ENCODE measurements around the gene GRIK4.

GRIK4 gene

DNA sequence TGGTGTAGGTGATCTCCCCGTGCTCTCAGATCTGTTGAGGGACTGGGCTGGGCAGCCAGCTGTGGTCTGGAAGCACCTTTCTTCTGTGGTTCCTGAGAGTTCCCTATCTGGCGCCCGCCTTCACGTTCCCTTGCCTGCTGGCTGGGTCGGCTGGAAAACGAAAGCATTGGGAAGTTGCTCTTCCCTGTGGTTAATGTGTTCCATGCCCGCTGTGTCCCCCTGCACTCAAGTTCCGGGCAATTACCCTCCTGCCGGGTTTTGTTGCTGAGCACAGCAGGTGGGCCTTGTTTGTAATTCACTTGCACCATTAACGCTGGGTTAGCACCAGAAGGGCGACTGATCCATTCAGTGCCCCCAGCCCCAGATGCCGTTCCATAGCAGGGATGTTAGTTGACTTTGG lies 134.1 kb downstream of the GRIK4 start:
- no peak for DNase-seq

DNA sequence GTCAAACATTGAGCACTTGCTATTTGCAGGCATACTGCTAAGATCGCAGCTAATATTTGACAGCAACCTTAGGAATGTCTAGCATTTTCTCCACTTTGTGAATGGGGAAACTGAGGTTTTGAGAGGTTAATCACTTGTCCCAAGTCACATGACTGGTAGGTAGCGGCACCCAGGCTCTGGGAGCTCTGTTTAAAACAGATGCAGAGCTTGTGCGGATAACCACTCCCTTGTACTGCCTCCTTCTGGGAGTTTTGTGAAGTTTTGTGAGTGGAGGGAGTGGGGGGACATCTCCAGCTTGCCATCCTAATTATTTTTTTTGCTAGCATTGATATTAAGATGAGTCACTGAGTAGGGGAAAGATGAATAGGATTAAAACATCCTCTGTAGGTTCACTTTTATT lies 134.7 kb downstream of the GRIK4 start:
- no peak for DNase-seq

DNA sequence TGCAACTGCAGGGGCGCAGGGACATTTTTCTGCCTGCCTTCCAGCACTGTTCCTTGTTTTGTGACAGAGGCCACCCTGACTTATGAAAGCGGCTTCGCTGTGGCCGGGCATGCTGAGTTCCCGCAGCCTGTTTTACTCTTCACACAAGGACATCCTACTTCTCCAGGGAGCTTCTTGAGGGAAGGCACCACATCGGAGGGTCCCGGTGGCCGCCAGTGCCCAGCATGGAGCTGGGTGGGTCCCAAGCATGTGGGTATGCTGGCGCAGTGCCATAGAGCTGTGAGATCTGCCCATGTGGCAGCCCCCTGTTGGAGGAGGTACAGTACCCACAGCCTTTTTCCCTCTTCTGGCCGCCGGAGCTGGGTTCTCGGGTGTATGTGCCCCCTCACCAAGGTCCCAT lies 136.1 kb downstream of the GRIK4 start:
- DNase-seq, result no peak

DNA sequence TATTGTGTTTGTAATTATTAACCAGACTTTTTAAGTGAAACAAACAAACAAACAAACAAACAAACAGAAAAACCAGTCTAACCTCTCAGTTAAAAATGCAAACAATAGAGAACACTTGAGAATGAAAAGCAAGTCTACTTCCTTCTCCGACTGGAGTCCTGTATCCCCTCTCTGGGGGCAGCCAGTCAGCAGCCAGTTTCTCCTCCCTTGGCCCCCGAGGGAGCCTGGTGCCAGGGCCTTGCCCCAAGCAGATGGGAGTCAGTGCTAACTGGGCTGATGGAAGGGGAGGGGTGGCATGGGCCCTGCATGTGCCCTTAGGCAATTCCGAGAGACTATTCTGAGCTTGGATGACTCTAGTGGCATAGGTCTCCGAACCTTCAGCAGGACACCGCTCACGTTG lies 137.2 kb downstream of the GRIK4 start:
- DNase-seq, result no peak

DNA sequence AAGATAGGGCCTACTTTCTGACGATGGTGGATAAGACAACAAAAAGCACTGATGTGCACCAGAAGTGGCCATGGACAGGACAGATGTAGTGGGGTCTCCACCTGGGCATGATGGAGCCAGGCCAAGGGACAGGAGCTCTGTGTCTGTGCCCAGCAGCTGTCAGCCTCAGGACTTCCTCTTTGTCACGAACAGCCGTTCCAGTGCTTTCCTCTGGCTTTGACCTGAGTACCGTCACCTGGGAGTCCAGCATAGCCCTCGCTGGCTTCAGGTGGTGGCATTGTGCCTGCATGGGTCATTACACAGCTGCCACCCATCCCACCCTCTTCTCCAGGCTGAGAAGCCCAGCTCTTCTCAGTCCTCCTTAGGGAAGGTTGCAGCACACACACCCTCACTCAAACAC lies 137.8 kb downstream of the GRIK4 start:
- DNase-seq, result no peak

DNA sequence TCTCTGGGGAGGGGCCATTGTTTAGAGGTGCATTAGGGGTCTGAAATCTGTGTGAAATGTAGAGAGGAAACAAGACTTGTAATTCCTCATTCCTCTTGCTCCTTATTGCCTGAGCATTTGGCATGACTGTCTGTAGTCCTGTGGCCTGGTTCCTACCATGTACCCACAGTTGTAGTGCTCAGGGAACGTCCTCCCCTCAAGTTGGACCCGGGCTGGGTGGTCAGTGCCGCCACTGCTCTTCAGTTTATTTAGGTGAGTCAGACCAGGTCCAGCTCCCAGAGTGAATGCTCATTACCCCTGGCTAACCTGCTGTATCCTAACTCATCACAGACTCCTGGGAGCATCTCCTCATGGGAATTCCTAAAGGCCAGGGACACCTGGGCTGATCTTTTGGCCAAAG lies 139.8 kb downstream of the GRIK4 start:
- DNase-seq, result no peak

DNA sequence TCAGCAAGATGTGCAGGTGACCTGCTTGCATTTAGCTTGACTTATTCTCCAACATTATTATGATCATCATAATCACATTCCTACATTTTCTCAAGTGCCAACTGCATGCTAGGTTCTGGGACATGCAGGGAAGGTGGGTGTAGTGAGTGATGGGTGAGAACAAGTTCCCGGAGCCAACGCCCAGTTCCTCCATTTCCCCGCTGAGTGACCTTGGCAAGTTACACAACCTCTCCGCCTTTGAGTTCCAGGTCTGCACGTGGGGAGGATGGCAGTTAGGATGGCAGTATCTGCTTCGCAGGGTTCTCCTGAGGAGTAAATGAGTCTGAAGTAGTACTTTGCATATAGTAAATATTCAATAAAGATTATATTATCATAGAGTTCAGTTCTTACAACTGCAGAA lies 140.3 kb downstream of the GRIK4 start:
- no peak for DNase-seq

GRCh38 chr11:120652705-120653335 lies 141.3 kb downstream of the GRIK4 start:
- no peak for DNase-seq

- no peak for DNase-seq
Observed at GRCh38 chr11:120655589-120655988, 144.0 kb downstream of the GRIK4 start.

DNA sequence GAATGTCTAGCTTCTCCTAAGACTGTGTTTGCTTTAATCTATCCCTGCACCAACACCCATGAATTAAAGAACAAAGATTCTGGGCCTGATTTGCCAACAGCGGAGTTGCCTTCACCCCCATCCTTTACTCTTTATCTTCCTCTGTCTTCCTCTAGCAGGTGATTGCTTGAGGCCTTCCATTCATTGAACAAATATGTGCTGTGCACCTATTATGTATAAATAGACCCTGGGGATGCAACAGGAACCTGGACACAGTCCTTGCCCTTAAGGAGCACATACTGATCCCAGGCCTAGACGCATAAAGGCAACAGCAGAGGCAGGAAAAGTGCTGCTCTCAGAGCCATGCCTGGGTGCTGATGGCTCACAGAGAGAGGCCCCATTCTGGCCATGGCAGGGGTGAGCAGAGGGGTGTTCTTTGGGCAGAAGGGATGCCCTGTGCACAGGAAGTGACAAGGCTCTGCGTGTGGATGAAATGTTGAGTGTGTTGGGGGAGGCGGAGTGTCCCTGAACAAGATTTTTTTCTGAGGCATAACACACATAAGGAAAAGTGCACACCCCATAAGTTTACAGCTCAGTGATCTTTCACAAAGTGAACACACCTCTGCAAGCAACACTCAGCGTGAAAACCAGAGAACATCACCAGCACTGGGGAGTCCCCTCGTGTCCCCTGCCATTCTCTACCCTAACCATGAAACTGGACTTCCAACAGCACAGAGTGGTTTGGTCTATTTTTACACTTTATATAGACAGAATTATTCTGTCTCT lies 145.9 kb downstream of the GRIK4 start:
- DNase-seq, result no peak

DNA sequence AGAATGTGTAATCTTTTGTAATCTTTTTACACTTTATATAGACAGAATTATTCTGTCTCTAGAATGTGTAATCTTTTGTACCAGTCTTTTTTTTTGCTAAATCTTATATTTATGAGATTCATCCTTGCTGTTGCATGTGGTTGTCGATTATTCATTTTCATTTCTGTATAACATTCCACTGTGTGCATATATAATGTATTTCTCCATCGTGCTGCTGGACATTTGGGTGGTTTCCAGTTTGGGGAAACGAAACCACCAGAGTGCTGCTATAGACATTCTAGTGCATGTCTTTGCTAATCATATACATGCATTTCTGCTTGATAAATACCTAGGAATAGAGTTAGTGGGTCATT lies 146.5 kb downstream of the GRIK4 start:
- DNase-seq, result no peak

DNA sequence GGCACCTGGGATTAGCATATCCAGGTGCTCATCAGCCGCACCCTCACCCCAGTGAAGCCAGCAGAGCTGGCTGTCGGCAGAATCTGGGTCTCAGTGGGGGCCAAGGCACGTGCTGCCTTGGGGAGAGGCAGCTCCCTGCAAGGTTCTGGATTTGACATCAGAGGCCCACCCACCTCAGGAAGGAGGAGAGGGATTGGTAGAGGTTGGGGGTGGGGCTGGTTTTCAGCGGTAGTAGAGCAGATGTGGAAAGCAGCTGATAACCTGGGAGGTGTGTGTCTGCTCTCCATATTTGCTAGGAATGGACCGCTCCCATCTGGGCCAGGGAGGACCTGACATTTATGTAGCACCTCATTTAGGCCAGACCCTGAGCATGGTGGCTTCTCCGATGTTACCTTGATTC lies 147.5 kb downstream of the GRIK4 start:
- DNase-seq, result no peak

- peak in 1 of 4 experiments; percentile 4 for DNase-seq
Observed at GRCh38 chr11:120660024-120660565, 148.5 kb downstream of the GRIK4 start.

DNA sequence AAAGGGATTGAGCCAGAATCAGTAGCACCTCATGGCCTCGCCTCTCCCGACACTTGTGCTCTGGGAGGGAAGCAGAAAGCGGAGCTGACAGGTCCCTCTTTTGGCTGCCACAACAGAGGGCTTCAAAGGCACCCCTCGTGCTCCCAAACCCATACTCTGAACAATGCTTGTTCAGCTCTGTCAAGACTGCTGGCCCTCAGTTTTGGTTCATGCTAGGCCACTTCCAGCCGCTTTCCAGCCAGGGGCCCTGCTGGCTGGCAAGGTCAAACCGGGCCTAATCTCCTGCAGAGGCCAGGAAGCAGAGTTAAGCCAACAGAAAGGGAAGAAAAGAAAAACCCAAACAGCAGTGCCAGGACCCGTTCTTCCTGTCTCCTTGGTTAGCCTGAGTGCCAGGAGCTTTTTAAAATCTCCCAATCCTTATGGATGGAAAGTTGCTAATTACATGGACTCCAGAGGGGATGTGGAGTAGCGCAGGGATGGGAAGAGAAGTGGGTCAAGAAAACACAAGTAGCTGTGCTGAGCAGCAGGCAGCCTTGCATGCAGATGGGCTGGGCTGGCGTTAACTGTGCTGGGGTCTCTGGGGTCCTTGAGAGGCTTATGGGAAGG lies 150.6 kb downstream of the GRIK4 start:
- no peak for DNase-seq

- DNase-seq, result no peak
Observed at GRCh38 chr11:120663142-120663541, 151.6 kb downstream of the GRIK4 start.

DNA sequence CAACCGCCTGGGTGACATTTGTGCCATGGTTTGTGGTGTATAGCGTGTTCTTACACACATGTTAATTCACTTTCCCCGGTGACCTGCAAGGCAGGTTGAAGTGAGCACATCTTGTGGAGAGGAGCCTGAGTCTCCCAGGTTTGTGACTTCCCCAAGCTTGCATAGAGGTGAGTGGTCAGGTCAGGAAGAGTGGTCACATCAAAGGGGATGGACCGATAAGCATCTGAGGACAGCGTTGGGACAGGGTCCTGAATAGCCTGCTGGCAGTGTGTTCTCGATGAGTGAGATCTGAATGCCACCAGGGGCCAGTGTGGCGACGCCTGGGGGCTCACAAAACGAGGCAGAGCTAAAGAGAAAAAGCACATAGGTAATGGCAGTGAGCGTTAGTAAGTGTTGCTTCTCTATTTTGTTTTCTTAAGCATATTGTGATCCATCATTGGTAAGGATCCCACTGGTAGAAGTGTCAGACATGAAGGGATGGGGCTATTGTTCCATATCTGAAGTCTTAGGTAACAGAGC lies 154.6 kb downstream of the GRIK4 start:
- DNase-seq, result no peak

DNA sequence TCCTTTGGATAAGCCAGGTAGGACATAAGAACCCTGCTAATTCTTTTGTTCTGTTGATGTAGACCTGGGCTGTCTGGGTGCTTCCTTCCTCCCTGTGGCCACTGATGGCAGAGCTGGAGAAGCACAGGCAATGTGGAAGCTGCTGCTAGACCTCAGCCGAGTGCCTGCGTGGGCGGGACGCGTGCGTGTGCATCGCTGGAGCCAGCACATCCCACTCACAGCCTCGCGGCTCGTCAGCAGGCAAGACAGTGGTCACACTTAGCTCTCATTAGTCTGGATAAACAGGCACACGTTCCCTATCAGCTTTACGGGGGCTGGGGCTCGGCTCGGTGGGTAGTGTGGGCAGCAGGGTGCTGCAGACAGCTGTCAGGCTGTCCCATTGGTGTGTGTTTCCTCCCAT lies 155.7 kb downstream of the GRIK4 start:
- no peak for DNase-seq

- DNase-seq, result no peak
Observed at GRCh38 chr11:120667934-120668333, 156.4 kb downstream of the GRIK4 start.

DNA sequence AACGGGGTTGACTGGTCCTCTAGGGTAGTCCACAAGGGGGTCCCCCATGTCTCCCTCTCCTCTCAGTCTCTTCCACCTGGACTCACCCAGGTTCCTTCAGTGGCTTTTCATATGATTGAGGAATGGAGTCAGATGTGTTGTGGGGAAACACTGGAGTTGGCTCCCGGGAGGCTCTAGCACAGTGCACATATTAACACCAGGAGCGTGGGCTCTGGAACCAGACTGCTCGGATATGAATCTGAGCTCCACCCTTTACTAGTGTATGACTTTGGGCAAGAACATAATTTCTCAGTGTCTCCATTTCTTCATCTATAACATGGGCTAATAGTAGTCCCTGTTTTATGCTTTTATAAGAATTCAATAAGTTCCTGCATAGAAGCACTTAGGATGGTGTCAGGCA lies 157.0 kb downstream of the GRIK4 start:
- DNase-seq, result no peak

- DNase-seq, result no peak
Observed at GRCh38 chr11:120674542-120674941, 163.0 kb downstream of the GRIK4 start.

DNA sequence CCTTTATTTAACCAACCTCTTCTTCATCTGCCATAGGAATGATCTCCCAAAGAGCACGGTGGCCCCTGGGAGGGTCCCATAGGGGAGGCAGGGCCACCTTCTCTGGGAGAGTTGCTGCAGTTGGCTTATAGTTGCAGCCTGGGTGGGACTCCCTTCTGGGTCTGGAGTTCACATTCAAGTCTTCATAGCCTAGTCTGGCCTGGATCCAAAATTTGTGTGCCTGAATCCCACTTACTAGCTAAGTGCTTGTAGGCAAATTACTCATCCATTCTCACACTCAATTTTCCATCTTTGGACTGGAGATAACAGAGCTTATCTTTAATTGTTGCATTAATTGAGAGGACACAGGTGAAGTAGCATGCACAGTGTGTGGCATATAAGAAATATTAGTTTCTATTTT lies 163.6 kb downstream of the GRIK4 start:
- DNase-seq, result no peak

DNA sequence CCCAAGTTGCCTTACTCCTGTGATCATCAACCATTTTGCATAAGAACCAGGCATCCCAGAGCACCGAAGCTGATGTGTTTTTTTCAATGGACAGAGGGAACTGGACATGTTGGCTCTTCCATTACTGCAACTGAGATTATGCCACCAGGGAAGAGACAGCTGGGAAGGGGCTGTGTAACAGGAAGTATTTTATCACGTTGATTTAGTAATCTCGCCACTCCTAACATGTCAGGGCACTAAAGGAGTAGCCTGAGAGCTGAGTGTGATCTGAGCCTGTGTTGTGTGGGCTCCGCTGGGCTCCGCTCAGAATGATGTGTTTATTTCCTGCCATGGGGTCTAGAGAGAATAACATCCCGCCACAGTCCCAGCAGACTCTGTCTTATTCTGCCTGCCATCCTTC lies 165.4 kb downstream of the GRIK4 start:
- no peak for DNase-seq

- DNase-seq, result no peak
Observed at GRCh38 chr11:120680322-120680721, 168.8 kb downstream of the GRIK4 start.

Data from activated naive CD4-positive, alpha-beta T cell (primary cell).